OCI-LY1 (cell line): ENCODE results near the gene TMEM218.

Source experiments
- H2AFZ ChIP-seq: fragments of 200-600 bp; sonication (generic), shearing (Covaris generic); 2 replicates; pipeline ENCODE4 v1.6.0; 2014; ENCODE audit warnings: antibody characterized with exemption, mild to moderate bottlenecking, low read length
- H3F3A ChIP-seq: fragments of 200-600 bp; sonication (generic), shearing (Covaris generic); 2 replicates; pipeline ENCODE4 v1.6.0; 2014; ENCODE audit warnings: mild to moderate bottlenecking, antibody characterized with exemption, low read length, moderate library complexity; ENCODE audit not compliant: insufficient read depth
- H3K27ac ChIP-seq: fragments of 200-600 bp; sonication (generic); 2 replicates; pipeline ENCODE4 v1.5.1; 2014; ENCODE audit warnings: low read length, mixed run types, mild to moderate bottlenecking, low read depth; ENCODE audit not compliant: poor library complexity, severe bottlenecking
- H3K27me3 ChIP-seq: fragments of 200-600 bp; sonication (generic); 2 replicates; pipeline ENCODE4 v1.6.0; 2014; ENCODE audit warnings: antibody characterized with exemption, mild to moderate bottlenecking, low read length, moderate library complexity; ENCODE audit not compliant: insufficient read depth
- H3K36me3 ChIP-seq: fragments of 200-600 bp; sonication (generic); 2 replicates; pipeline ENCODE4 v1.6.1; 2014; ENCODE audit warnings: mild to moderate bottlenecking, antibody characterized with exemption, low read length, moderate library complexity, mixed read lengths; ENCODE audit not compliant: insufficient read depth
- H3K4me1 ChIP-seq: fragments of 200-600 bp; sonication (generic); 2 replicates; pipeline ENCODE4 v1.5.1; 2014; ENCODE audit warnings: mild to moderate bottlenecking, low read length, moderate library complexity; ENCODE audit not compliant: insufficient read depth, severe bottlenecking
- H3K4me2 ChIP-seq: fragments of 200-600 bp; sonication (generic), shearing (Covaris generic); 2 replicates; pipeline ENCODE4 v1.6.1; 2014; ENCODE audit warnings: low read length
- H3K4me3 ChIP-seq: fragments of 200-600 bp; sonication (generic); 2 replicates; pipeline ENCODE4 v1.5.1; 2014; ENCODE audit warnings: low read length, low read depth, mild to moderate bottlenecking, mixed read lengths; ENCODE audit not compliant: poor library complexity, severe bottlenecking
- H3K79me2 ChIP-seq: fragments of 200-600 bp; shearing (Covaris generic); 2 replicates; pipeline ENCODE4 v1.6.1; 2016; ENCODE audit warnings: mixed run types, low read length, mixed read lengths; ENCODE audit not compliant: insufficient read depth
- H3K9ac ChIP-seq: fragments of 200-600 bp; sonication (generic), shearing (Covaris generic); 2 replicates; pipeline ENCODE4 v1.6.1; 2014; ENCODE audit warnings: mild to moderate bottlenecking, low read length, mixed read lengths
- H3K9me2 ChIP-seq: fragments of 200-600 bp; sonication (generic), shearing (Covaris generic); 2 replicates; pipeline ENCODE4 v1.6.1; 2014; ENCODE audit warnings: low read depth, mild to moderate bottlenecking, low read length, mixed read lengths
- H3K9me3 ChIP-seq: fragments of 200-600 bp; shearing (Covaris generic); 2 replicates; pipeline ENCODE4 v1.6.1; 2014; ENCODE audit warnings: low read length, mixed read lengths
- H4K20me1 ChIP-seq: fragments of 200-600 bp; sonication (generic), shearing (Covaris generic); 2 replicates; pipeline ENCODE4 v1.6.0; 2016; ENCODE audit warnings: mild to moderate bottlenecking, low read length; ENCODE audit not compliant: insufficient read depth
- CTCF ChIP-seq: fragments of 200-600 bp; sonication (generic), shearing (Covaris generic); IDR thresholded peaks from 2 replicates; pipeline ENCODE4 v1.5.1; 2017; ENCODE audit warnings: mild to moderate bottlenecking, antibody characterized with exemption, low read length, moderate library complexity, mixed read lengths
- EZH2 ChIP-seq: fragments of 200-600 bp; sonication (generic), shearing (Covaris generic); IDR thresholded peaks from 2 replicates; pipeline ENCODE4 v1.8.0; 2017; ENCODE audit warnings: borderline replicate concordance, mixed run types, mild to moderate bottlenecking, antibody characterized with exemption, low read length, moderate library complexity, mixed read lengths

The TMEM218 gene

GRCh38 chr11:125139778-125140177 lies 28.4 kb upstream of the TMEM218 start:
- Histone ChIP-seq H3K36me3 (no peaks in the 10 kb centered on the region), H3K4me2 (no peak overlapping the region), H3K9me2 (no peaks in the 10 kb centered on the region), H3K79me2 (no peaks in the 10 kb centered on the region), H3K9me3 (no peaks in the 10 kb centered on the region), H3K27me3 (no peaks in the 10 kb centered on the region), H4K20me1 (no peaks in the 10 kb centered on the region), H3K4me1 (no peaks in the 10 kb centered on the region), H3K4me3 (no peak overlapping the region), H2AFZ (no peak overlapping the region), H3K9ac (no peak overlapping the region), H3F3A (no peaks in the 10 kb centered on the region), H3K27ac (no peak overlapping the region)
- TF ChIP-seq EZH2 (no peak), CTCF (no peak)

- Histone ChIP-seq H3K4me2 (no peak overlapping the region), H3K36me3 (no peaks in the 10 kb centered on the region), H4K20me1 (no peaks in the 10 kb centered on the region), H3K4me1 (no peaks in the 10 kb centered on the region), H2AFZ (no peak overlapping the region), H3K27ac (no peak overlapping the region), H3F3A (no peaks in the 10 kb centered on the region), H3K9ac (no peak overlapping the region), H3K9me3 (no peaks in the 10 kb centered on the region), H3K9me2 (no peaks in the 10 kb centered on the region), H3K4me3 (no peak overlapping the region), H3K79me2 (no peaks in the 10 kb centered on the region), H3K27me3 (no peaks in the 10 kb centered on the region)
- no peak for TF ChIP-seq EZH2
These were observed 27.5 kb upstream of the TMEM218 start for GRCh38 chr11:125138966-125139365.

GRCh38 chr11:125136001-125136400 lies 24.6 kb upstream of the TMEM218 start:
- no peaks in the 10 kb centered on the region for H3K36me3 ChIP-seq
- H3K9ac ChIP-seq: no peak overlapping the region
- H4K20me1 ChIP-seq: no peaks in the 10 kb centered on the region
- no peak overlapping the region for H2AFZ ChIP-seq
- TF ChIP-seq CTCF (no peak), EZH2 (no peak)
- no peaks in the 10 kb centered on the region for H3F3A ChIP-seq
- H3K9me3 ChIP-seq: no peaks in the 10 kb centered on the region
- H3K4me2 ChIP-seq: no peak overlapping the region
- H3K27ac ChIP-seq: no peak overlapping the region
- H3K4me1 ChIP-seq: no peaks in the 10 kb centered on the region
- H3K9me2 ChIP-seq: no peaks in the 10 kb centered on the region
- H3K27me3 ChIP-seq: no peaks in the 10 kb centered on the region
- H3K79me2 ChIP-seq: no peaks in the 10 kb centered on the region
- no peak overlapping the region for H3K4me3 ChIP-seq

- H3K36me3 ChIP-seq: no peaks in the 10 kb centered on the region
- H3K4me1 ChIP-seq: no peaks in the 10 kb centered on the region
- no peaks in the 10 kb centered on the region for H4K20me1 ChIP-seq
- no peak overlapping the region for H2AFZ ChIP-seq
- no peaks in the 10 kb centered on the region for H3K9me3 ChIP-seq
- no peak for TF ChIP-seq EZH2
- no peak for TF ChIP-seq CTCF
- H3K27me3 ChIP-seq: no peaks in the 10 kb centered on the region
- H3K9me2 ChIP-seq: no peaks in the 10 kb centered on the region
- H3K4me2 ChIP-seq: no peak overlapping the region
- no peaks in the 10 kb centered on the region for H3K79me2 ChIP-seq
- no peaks in the 10 kb centered on the region for H3F3A ChIP-seq
- H3K4me3 ChIP-seq: no peak overlapping the region
- no peak overlapping the region for H3K9ac ChIP-seq
- no peak overlapping the region for H3K27ac ChIP-seq
These were observed 21.2 kb upstream of the TMEM218 start for GRCh38 chr11:125132596-125132995.
